Globus pallidus (tissue), 1 donor: ENCODE data around the gene LAMB3.

ENCODE experiments used
- DNase-seq: peaks from one replicate; pipeline ENCODE4 v3.0.0-alpha.2; 2015; ENCODE audit warnings: low spot score

Gene LAMB3

GRCh38 chr1:209595028-209595427 is 57.2 kb downstream of the LAMB3 start:
- DNase-seq = no peak

GRCh38 chr1:209594440-209594839 is 57.8 kb downstream of the LAMB3 start:
- no peak for DNase-seq

- DNase-seq = no peak
Measured at GRCh38 chr1:209593747-209594146, 58.5 kb downstream of the LAMB3 start.

DNA sequence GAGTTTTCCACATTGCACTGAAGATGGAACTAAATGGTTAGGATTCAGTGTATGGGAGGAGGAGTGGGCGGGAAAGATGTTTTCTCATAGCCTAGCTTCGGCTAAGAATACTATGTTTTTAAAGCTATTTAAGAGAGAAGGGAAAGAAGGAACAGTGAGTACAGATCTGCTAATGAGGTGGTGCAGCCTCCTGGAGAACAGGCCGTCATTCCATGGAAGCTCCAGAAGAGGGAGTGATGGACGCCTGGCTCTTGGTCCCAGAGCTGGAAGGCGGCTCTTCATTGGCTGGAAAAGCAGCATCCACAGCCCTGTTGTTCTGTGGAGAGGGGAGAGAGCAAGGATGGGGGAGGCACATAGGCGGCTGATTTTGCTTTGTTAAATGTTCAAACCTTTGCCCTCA is 61.8 kb downstream of the LAMB3 start:
- peak; percentile 20 for DNase-seq

DNA sequence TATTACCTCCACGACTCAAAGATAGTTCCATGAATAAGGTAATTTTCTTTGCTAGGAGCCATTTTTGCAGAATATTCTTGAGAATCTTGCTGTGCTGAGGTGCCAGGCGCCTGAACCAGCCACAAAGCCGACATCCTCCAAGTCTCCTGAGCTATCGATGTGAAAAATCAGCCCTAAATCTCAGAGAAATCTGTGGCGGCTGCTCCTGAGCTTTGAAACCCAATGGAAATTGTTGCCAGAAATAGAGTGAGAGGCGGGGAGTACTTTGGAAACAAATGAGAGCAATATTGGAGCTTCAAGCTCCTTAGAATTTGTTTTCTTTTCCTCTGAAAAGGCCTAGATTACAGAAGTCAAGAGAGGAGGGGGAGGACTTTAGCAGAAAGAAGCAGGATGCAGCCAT is 62.4 kb downstream of the LAMB3 start:
- no peak for DNase-seq

GRCh38 chr1:209589440-209589839 is 62.8 kb downstream of the LAMB3 start:
- DNase-seq = no peak

DNA sequence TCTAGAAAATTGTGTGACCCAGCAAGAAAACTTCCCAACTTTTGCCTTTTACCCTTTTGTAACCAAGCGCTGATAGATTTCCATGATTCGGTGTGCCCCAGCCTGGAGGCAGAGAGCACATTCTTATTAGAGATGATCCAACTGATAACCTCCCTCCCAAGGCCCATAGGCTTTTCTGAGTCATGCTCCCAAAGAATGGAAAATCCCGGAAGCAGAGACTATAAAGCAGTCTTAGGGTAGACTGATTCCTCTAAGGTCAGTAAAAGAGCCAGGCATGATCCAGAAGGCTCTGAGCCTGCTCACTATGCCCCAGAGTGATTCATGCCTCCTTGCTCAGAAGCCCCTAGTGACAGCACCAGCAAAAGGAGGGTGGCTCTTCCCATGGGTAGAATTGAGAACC is 64.4 kb downstream of the LAMB3 start:
- DNase-seq = no peak

DNA sequence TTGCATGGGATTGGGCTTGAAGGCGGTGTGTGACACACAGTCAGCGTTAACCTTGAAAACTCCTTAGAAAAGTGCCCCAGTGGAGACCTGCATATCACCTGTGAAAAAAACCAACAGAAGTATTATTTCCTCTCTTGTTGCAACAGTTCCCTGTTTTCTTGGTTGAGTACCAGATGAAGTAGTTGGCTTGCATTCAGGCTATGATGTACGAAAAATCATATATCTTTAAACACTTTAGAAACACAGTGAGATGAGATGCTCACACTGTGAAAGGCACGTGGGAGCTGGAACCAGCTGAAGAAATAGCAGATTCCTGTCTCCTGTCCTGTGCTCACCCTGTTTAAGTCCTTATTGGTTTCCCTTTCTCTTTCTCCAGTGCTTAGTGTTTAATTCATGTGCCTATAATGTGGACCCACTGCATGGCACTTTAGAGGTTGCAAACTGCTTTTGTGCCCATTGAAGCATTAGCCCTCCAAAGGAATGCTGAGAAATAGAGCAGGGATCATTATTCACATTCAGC is 65.9 kb downstream of the LAMB3 start:
- no peak for DNase-seq

- peak; percentile 63 for DNase-seq
Measured at GRCh38 chr1:209585672-209586071, 66.6 kb downstream of the LAMB3 start.

DNA sequence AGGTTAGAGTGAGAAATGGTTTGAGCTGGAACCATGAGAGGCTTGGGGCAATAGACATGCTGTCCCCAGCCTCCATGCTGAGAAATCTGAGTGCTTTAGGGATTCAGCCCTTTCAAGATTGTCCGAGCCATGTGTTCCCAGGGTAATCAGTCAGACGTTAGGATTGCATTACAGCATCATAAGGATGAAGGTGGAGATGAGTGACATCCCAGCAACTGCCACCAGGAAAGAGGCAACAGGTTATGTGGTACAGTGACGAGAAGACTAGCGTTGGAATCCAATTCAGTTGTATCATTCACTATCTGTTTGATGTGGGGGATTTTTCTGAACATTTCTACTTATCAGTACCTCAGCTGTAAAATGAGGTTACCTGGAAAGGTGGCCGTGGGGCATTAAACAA is 67.0 kb downstream of the LAMB3 start:
- DNase-seq = no peak

DNA sequence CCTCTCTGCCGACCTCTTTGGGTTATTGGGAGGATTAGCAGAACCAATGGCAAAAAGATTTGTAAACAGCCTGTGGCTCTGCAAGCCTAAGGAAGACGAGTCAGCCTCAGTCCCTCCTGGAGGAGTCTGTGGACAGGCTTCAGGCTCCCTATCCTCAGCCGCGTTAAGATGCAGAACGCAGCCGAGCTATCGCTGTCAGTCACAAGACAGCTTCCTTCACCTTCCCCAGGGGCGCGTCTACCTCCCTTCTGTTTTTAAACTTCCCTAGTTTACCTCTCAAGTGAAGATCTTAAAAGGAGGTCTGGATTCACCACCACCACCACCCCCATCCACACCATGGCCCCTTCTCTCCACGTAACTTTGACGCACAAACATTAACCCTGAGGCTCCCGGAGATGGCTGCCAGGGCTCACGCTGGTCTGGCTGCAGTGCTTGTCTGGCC is 68.0 kb downstream of the LAMB3 start:
- no peak for DNase-seq

DNA sequence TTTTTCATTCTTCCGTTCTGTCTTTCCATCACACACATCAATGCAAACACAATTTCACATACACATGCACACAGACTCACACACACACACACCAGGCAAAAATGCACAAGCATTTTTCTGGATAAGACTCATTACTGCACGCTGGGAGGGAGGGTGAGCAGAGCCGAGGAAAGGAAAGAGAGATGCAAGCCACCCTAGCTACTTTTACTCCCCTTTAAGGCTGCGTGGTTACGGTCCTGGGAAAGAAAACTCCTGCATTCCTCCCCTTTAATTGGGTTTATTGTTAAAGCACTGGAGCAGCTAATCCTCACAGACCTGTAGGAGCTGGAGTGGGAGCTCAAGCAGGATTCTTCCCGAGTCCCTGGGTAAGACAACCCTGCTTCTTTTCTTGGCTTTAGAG is 68.8 kb downstream of the LAMB3 start, which contains the start of gene CAMK1G:
Gene CAMK1G (plus strand): TSS at position 307 of the 400 bp plus-strand sequence. CDS start 11,270 bp downstream, outside the sequence.
- DNase-seq = no peak

DNA sequence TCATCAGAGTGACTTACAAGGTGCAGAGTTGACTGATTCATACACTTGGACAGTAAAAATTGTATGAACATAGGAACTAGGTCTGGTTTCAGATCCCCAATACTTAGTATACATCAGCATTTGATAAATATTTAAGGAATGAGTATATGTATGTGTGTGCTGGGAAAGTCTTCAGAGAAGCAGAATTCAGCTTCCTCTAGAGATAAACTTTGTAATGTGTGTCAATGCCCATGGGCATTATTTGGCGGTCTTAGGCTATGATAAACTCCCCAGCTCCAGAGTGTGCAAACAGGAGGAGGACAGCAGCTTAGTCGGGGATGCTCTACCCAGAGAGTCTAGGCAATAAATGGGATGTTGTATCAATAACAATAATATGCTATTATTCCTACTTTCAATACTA is 71.6 kb downstream of the LAMB3 start:
- no peak for DNase-seq

DNA sequence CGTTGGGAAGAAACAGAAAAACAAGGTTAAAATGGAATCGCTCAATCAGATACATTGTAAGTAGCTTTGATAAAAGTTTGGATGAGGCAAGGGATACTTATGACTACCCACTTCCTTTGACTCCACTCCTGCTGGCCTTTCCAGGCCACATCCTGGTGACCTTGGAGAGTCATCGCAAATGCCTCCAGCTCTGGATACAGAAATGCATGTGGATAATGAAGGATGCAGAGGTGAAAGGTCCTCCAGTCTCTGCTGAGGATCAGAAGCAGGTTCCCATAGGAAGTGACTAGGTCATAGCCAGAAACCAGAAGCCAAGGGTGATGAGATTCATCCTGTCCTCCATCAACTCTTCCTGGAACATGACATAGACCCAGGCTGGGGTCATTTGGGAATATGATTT is 74.9 kb downstream of the LAMB3 start:
- DNase-seq = no peak

DNA sequence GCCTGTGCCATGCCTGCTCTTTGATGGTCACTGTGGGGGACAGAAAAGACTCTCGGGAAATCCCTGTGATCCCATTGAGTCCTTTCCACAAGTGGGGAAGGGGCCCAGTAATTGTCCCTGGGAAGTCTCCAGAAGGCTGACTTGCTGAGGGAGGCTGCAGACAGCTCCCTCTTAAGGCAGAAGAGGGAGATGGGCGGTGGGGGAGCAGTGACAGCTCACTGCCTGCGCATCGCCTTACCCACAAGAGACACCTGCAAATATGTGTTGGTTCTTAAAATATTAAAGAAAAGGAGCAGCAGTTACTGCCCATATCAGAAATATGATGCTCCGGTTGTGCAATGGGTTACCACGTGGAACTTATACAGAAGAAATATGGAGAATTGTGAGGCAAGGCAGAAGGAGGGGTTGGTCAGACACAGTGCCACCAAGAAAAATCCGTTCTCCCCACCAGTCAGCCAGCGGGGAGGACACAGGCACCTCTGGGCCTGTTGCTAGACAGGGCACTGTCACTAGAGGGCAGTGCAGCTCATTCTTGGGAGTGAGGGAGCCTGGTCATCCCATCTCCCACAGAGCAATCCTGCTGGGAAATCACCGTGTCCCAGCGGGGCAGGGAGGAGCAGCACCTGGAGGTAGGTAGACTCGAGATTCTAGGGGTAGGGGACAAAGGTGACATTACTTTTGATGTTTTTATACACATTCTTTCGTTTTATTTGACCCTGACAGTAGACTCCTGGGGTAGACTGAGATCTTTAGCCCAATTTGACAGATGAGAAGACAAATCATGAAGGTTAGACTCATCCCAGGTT is 75.6 kb downstream of the LAMB3 start:
- DNase-seq = peak; percentile 70

GRCh38 chr1:209570743-209571142 is 81.5 kb downstream of the LAMB3 start:
- no peak for DNase-seq

GRCh38 chr1:209569455-209570207 is 82.6 kb downstream of the LAMB3 start:
- peak; percentile 53 for DNase-seq

- DNase-seq = no peak
Measured at GRCh38 chr1:209567698-209568175, 84.5 kb downstream of the LAMB3 start.

DNA sequence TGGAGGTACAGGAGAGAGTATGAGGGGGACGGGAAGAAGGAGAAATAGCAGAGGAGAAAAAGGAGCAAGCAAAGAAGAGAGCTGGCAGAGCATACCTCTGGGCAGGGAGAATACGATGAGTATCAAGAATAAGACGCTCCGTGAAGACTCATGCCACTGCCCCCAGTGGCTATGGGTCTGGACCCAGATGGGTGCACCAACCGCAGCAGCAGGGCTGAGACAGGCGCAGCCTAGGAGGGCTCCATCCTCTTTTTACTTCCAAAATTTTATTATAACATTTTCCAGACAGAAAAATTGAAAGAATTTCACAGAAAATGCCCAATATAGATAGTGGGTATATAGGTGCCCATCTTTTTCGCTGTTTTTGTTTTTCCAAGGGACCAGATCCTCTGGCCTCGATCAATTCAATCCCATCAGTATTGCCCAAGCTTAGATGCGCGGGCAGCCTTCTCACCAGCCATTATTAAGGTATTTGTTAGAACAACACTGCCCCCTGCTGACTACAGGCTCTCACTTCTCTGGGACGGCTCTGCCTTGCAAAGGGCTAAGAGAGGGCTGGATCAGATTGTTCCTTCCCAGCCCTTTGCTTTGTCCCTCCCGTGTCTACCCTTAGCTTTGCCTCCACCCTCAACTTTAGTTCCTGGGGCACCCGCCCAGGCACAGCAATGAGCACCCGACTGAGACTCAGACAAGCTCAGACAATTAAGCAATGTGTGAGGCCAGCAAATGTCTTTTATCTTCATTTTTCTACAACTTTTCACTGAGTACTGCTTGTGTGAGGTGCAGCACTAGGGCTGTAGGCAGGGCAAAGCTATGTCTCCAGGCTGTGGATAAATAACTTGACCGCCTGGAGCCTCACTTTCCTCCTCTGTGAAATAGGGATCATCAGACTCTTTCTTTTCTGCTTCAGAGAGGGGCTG is 86.2 kb downstream of the LAMB3 start:
- peak; percentile 80 for DNase-seq
